Fibroblast of skin of abdomen (primary cell): ENCODE data around the gene MS4A8.
"Not testable (repeated sequence)": the region's sequence is repeated elsewhere in the genome, so short reads cannot be mapped to it uniquely, and the experiment has no call there.

Experiments
- DNase-seq: peaks from one replicate; pipeline ENCODE4 v3.0.0-alpha.2; 2013

MS4A8 gene

GRCh38 chr11:60731586-60731985 is 32.2 kb downstream of the MS4A8 start:
- DNase-seq = no peak

GRCh38 chr11:60734279-60734678 is 34.9 kb downstream of the MS4A8 start:
- no peak for DNase-seq

GRCh38 chr11:60739114-60739513 is 39.7 kb downstream of the MS4A8 start:
- DNase-seq = no peak

- DNase-seq = no peak
Measured at GRCh38 chr11:60740573-60740972, 41.2 kb downstream of the MS4A8 start.

- no peak for DNase-seq
Measured at GRCh38 chr11:60741421-60741820, 42.0 kb downstream of the MS4A8 start.

GRCh38 chr11:60743058-60743457 is 43.6 kb downstream of the MS4A8 start:
- DNase-seq = no peak

- DNase-seq = no peak
Measured at GRCh38 chr11:60744114-60744513, 44.7 kb downstream of the MS4A8 start.

GRCh38 chr11:60747359-60747873 is 48.0 kb downstream of the MS4A8 start:
- no peak for DNase-seq

- DNase-seq = no peak
Measured at GRCh38 chr11:60748225-60748624, 48.8 kb downstream of the MS4A8 start.

- DNase-seq = no peak
Measured at GRCh38 chr11:60748821-60749220, 49.4 kb downstream of the MS4A8 start.

GRCh38 chr11:60750911-60751310 is 51.5 kb downstream of the MS4A8 start:
- DNase-seq = no peak

- no peak for DNase-seq
Measured at GRCh38 chr11:60753309-60753708, 53.9 kb downstream of the MS4A8 start.

- no peak for DNase-seq
Measured at GRCh38 chr11:60754887-60755286, 55.5 kb downstream of the MS4A8 start.

- DNase-seq = no peak
Measured at GRCh38 chr11:60756307-60757032, 57.1 kb downstream of the MS4A8 start, which contains the start of gene MS4A15. MS4A15 (plus strand) TSS chr11:60756867; CDS start chr11:60763734, 6,867 bp downstream.

- no peak for DNase-seq
Measured at GRCh38 chr11:60757231-60757800, 57.9 kb downstream of the MS4A8 start.

- DNase-seq = not testable (repeated sequence)
Measured at GRCh38 chr11:60758671-60759070, 59.3 kb downstream of the MS4A8 start.

GRCh38 chr11:60759438-60760225 is 60.2 kb downstream of the MS4A8 start:
- not testable (repeated sequence) for DNase-seq

GRCh38 chr11:60761436-60762190 is 62.2 kb downstream of the MS4A8 start:
- DNase-seq = no peak

GRCh38 chr11:60762851-60763691 is 63.7 kb downstream of the MS4A8 start:
- DNase-seq = no peak

GRCh38 chr11:60763692-60764369 is 64.4 kb downstream of the MS4A8 start:
- no peak for DNase-seq

GRCh38 chr11:60764879-60765278 is 65.5 kb downstream of the MS4A8 start:
- no peak for DNase-seq
